ENCODE results near the gene ZFHX3.

GRCh38 chr16:72859581-72859980 is 188.3 kb downstream of the ZFHX3 start:
- TF ChIP-seq CTCF (IDR thresholded peaks at IDR 0.05 in 2 of 3, conservative IDR thresholded peaks at IDR 0.05 in 1 of 3; ENCODE audit: control insufficient read depth in 2 of 3, extremely low read depth in 1 of 3, insufficient read depth in 1 of 3, low read depth in 3 of 3, low read length in 3 of 3) (no peak), RBBP5 (conservative IDR thresholded peaks at IDR 0.05) (no peak), BHLHE40 (IDR thresholded peaks at IDR 0.05; ENCODE audit: borderline replicate concordance in 1 of 2, low read depth in 2 of 2, low read length in 1 of 2) (no peak), EGR1 (IDR thresholded peaks at IDR 0.05; ENCODE audit: borderline replicate concordance in 1 of 2, low read depth in 2 of 2, low read length in 2 of 2) (no peak), ZNF274 (IDR thresholded peaks at IDR 0.05; ENCODE audit: insufficient read depth, insufficient read length) (no peak), TAF1 (IDR thresholded peaks at IDR 0.05; ENCODE audit: borderline replicate concordance, low read depth, low read length) (no peak), RCOR1 (conservative IDR thresholded peaks at IDR 0.05; ENCODE audit: low read depth, low read length) (no peak), TCF12 (IDR thresholded peaks at IDR 0.05; ENCODE audit: low read depth, low read length) (no peak), CBX5 (IDR thresholded peaks at IDR 0.05; ENCODE audit: low read depth) (no peak), POLR2AphosphoS5 (IDR thresholded peaks at IDR 0.05; ENCODE audit: low read length) (no peak), EZH2 (IDR thresholded peaks at IDR 0.05; ENCODE audit: borderline replicate concordance, control insufficient read depth, low read depth, low read length) (no peak), IRF5 (IDR thresholded peaks at IDR 0.05; ENCODE audit: borderline replicate concordance) (no peak), POLR2A (IDR thresholded peaks at IDR 0.05; ENCODE audit: low read depth, low read length) (no peak), TARDBP (IDR thresholded peaks at IDR 0.05; ENCODE audit: borderline replicate concordance) (no peak)
